GM23248 (cell line): ENCODE measurements around the gene YTHDF1.

Experiments used
- EZH2 ChIP-seq: fragments of 200-600 bp; sonication (generic); IDR thresholded peaks from 2 replicates; pipeline ENCODE4 v1.6.1; 2018; ENCODE audit warnings: antibody characterized with exemption, mild to moderate bottlenecking; ENCODE audit not compliant: insufficient read depth, poor library complexity, severe bottlenecking
- EZH2phosphoT487 ChIP-seq: fragments of 200-600 bp; sonication (generic); IDR thresholded peaks from 2 replicates; pipeline ENCODE4 v1.6.1; 2018; ENCODE audit warnings: antibody characterized with exemption, moderate library complexity, mild to moderate bottlenecking, low read depth; ENCODE audit not compliant: insufficient read depth

GRCh38 chr20:63194007-63194796, 21.7 kb downstream of the YTHDF1 start:
- TF ChIP-seq EZH2phosphoT487 (no peak), EZH2 (no peak)
